Astrocyte of the spinal cord (primary cell): Measurements from ENCODE around the gene TEX14.

Source experiments
- DNase-seq: peaks from one replicate; pipeline ENCODE4 v3.0.0; 2011; ENCODE audit warnings: low read depth, low spot score
- H3K4me3 ChIP-seq: 2 replicates; pipeline ENCODE4 v1.5.1; 2011; ENCODE audit warnings: low read depth, mild to moderate bottlenecking, low read length, moderate library complexity
- CTCF ChIP-seq: IDR thresholded peaks from 2 replicates; pipeline ENCODE4 v1.5.1; 2012; ENCODE audit warnings: low read depth, mild to moderate bottlenecking, low read length, inconsistent platforms
- in situ Hi-C: cut with HindIII; loops from 2 replicates; pipeline ENCODE4 v1.10.0; 2017; ENCODE audit warnings: low sequenced_read_pairs

Gene TEX14

DNA sequence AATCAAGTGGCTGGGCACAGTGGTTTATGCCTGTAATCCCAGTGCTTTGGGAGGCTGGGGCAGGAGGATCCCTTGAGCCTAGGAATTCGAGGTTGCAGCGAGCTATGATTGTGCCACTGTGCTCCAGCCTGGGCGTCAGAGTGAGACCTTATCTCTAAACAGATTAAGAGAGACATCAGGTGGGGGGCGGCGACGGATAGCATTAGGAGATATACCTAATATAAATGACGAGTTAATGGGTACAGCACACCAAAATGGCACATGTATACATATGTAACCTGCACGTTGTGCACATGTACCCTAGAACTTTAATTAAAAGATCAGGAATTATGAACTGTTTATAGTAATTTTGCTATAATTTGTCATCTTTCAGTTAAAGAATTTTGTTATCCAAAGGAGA lies 10.9 kb upstream of the TEX14 start:
- no peak for TF ChIP-seq CTCF
- no peak for DNase-seq
- no peak overlapping the region for H3K4me3 ChIP-seq
- in situ Hi-C loops, result no loop called here

GRCh38 chr17:58702045-58702476 lies 10.2 kb upstream of the TEX14 start:
- H3K4me3 ChIP-seq, result no peak overlapping the region
- TF ChIP-seq CTCF, result no peak
- in situ Hi-C loops, result no loop called here
- DNase-seq, result no peak

DNA sequence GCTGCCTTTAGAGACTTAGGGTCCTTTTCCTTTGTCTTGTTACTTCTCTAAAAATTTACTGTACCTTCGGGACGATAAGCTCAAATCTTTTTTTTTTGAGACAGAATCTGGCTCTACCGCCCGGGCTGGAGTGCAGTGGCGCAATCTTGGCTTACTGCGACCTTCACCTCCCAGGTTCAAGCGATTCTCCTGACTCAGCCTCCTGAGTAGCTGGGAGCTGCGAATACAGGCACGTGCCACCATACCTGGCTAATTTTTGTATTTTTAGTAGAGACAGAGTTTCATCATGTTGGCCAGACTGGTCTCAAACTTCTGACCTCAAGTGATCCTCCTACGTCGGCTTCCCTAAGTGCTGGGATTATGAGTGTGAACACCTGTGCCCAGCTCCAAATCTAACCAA lies 7.9 kb upstream of the TEX14 start:
- H3K4me3 ChIP-seq, result no peak overlapping the region
- in situ Hi-C loops, result no loop called here
- DNase-seq, result no peak
- TF ChIP-seq CTCF, result no peak

- TF ChIP-seq CTCF, result no peak
- no peak for DNase-seq
- in situ Hi-C loops, result no loop called here
- H3K4me3 ChIP-seq, result no peak overlapping the region
These were observed 3.0 kb upstream of the TEX14 start for GRCh38 chr17:58694826-58695225.

- DNase-seq, result no peak
These were observed 2.5 kb upstream of the TEX14 start for GRCh38 chr17:58694302-58694701.

DNA sequence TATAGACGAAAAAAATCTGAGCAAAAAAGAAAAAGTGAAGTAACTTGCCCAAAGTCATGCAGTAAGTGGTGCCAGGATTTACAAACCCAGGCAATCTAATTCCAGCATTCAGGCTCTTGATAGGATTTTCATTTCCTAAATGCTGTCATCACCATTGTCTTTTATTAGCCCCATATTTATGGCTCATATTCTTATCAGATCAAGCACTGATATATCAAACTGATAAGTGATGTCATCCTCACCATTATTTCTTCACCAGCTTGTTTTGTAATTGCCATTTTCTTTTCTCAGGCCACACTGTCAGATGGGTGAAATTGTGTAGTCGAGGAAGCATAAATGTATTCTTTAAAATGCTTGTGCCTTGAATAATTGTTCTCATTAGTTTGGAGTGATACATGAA lies 1.9 kb upstream of the TEX14 start:
- in situ Hi-C loops, result no loop called here
- H3K4me3 ChIP-seq, result no peak overlapping the region
- no peak for DNase-seq
- TF ChIP-seq CTCF, result no peak

More at GRCh38 chr17:58694302-58694701, 2.5 kb upstream of the TEX14 start:
- no peak for TF ChIP-seq CTCF
- in situ Hi-C loops, result no loop called here
- H3K4me3 ChIP-seq, result no peak overlapping the region

DNA sequence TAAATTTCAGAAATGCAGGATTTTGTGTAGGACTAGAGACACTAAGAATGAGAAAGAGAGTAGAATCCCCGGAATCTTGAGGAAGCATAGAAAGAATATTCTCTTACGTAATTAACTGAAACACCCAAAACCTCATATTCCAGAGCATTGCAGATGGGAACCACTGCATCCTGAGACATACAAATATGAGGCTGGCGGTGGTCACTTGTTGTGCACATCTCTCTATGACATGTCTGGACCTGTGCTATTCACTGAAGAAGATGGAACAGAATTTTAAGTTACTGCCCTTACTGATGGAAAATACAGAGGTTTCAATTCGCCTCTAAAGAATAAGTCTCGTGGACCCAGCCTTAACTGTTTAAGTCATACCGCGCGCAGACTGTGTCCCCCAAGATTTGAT lies 1.4 kb upstream of the TEX14 start:
- H3K4me3 ChIP-seq, result peak overlapping the region; percentile 81
- peak; percentile 15 for DNase-seq
- in situ Hi-C loops, result no loop called here
- no peak for TF ChIP-seq CTCF
